Mesodermal cell (in vitro differentiated cells): Measurements from ENCODE around the gene PDCL2.
"Not testable (repeated sequence)": the region's sequence is repeated elsewhere in the genome, so short reads cannot be mapped to it uniquely, and the experiment has no call there.

Source experiments
- H3K27ac ChIP-seq: 2 replicates; pipeline ENCODE4 v1.7.0; 2013; ENCODE audit warnings: mild to moderate bottlenecking, low read depth, low read length, moderate library complexity; ENCODE audit not compliant: severe bottlenecking
- H3K36me3 ChIP-seq: 2 replicates; pipeline ENCODE4 v1.7.1; 2013; ENCODE audit warnings: mild to moderate bottlenecking, low read length, moderate library complexity; ENCODE audit not compliant: control insufficient read depth, insufficient read depth
- H3K4me1 ChIP-seq: one replicate; pipeline ENCODE4 v1.7.1; 2013; ENCODE audit warnings: mild to moderate bottlenecking, low read length; ENCODE audit not compliant: insufficient read depth, control insufficient read depth, poor library complexity, severe bottlenecking
- H3K4me3 ChIP-seq: 2 replicates; pipeline ENCODE4 v1.7.0; 2013; ENCODE audit warnings: low read length, control low read depth, mild to moderate bottlenecking; ENCODE audit not compliant: insufficient read depth, poor library complexity, severe bottlenecking; ENCODE audit errors: extremely low read depth
- H3K9me3 ChIP-seq: 2 replicates; pipeline ENCODE4 v1.7.1; 2013; ENCODE audit warnings: mild to moderate bottlenecking, low read length, moderate library complexity; ENCODE audit not compliant: control insufficient read depth
- WGBS, 2 experiments: methylation state at CpG; one replicate each; pipeline ENCODE4 v1.1.5; 2013; ENCODE audit warnings: missing lambda C conversion rate in 2 of 2; ENCODE audit not compliant: insufficient coverage in 2 of 2; 5-methylcytosine and 5-hydroxymethylcytosine counted together

Gene PDCL2

DNA sequence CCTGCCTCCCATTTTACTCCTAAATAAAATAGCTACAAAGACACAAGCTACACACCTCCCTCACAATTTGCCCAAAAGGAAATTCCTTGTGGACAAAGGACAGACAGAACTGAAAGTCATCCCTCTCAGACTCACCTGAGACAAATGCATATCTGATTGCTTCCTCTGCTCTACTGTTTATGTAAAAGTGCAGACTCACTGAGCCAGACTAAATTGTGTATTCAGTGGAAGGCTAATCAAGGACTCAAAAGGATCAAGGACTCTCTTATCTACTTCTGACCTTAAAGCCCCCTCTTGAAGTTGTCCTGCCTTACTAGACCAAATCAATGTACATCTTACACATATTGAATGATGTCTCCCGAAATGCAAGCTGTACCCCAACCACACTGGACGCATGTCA lies 3.9 kb downstream of the PDCL2 start:
- no peak overlapping the region for H3K27ac ChIP-seq
- H3K36me3 ChIP-seq = no peaks in the 10 kb centered on the region

DNA sequence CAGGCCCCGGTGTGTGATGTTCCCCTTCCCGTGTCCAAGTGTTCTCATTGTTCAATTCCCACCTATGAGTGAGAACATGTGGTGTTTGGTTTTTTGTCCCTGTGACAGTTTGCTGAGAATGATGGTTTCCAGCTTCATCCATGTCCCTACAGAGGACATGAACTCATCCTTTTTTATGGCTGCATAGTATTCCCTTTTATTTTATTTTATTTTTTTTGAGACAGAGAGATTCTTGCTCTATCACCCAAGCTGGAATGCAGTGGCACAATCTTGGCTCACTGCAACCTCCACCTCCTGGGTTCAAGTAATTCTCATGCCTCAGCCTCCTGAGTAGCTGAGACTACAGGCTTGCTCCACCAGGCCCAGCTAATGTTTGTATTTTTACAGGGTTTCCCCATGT lies 9.3 kb downstream of the PDCL2 start:
- WGBS, 2 experiments = no CpG with 5 or more reads among the region's 2 CpGs
- H3K27ac ChIP-seq = not testable (repeated sequence)

More for the DNA sequence above, 3.9 kb downstream of the PDCL2 start:
- WGBS, 2 experiments = 91 to 100% methylated on average over 2 of the region's 2 CpGs
- H3K4me1 ChIP-seq = no peaks in the 10 kb centered on the region
- peaks cover 3% of the 10 kb centered on the region for H3K9me3 ChIP-seq
- H3K4me3 ChIP-seq = no peak overlapping the region

DNA sequence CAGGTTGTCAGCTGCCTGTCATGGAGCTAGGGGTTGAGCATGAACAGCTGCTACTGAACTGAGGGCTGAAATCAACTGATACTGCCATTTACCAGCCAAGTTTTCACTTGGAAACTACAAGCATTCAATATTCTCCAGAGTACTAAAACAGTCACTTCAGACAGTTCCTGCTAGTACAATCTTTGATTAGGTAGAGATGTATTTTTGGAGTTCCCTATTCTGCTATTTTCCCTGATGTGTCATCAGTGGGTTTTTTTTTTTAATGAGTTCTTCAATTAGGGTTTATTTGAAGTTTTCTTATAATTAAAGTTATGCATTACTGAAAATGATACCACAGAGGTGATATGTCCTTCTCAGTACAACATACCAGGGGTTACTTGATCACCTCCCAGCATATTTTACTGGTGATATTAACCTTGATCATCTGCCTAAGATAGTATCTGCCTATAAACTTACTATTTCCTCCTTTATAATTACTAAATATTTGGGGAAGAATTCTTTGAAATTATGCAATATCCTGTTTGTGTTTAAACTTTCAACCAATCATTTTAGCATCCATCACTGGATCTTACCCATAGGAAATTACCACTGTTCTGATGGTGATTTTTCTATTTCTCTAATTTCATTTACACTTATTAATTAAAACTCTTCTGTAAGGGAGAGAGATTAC lies 13.6 kb downstream of the PDCL2 start:
- Histone ChIP-seq H3K9me3 (peaks cover 31% of the 10 kb centered on the region), H3K27ac (no peak overlapping the region), H3K4me3 (no peak overlapping the region), H3K36me3 (no peaks in the 10 kb centered on the region), H3K4me1 (no peaks in the 10 kb centered on the region)

More for the DNA sequence above, 9.3 kb downstream of the PDCL2 start:
- H3K9me3 ChIP-seq = peaks cover 12% of the 10 kb centered on the region
- H3K36me3 ChIP-seq, H3K4me1 ChIP-seq, H3K4me3 ChIP-seq: not testable (repeated sequence)

DNA sequence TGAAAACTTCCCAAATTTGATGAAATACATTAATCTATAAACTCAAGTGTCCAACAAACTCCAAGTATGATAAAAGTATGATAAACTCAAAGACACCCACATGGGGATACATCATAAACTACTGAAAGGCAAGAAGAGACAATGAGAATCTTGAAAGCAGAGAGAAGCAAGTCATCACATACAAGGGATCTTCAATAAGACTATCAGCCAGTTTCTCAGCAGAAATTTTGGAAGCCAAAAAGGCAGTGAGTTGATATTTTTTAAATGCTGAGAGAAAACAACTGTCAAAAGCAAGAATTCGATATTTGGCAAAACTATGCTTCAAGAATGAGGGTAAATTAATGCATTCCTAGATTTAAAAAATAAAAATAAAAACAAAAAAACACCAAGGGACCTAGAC lies 16.5 kb downstream of the PDCL2 start:
- no peak overlapping the region for H3K27ac ChIP-seq
- no peak overlapping the region for H3K4me3 ChIP-seq
- WGBS, 2 experiments = no CpG with 5 or more reads among the region's 1 CpG
- peaks cover 30% of the 10 kb centered on the region for H3K9me3 ChIP-seq
- H3K36me3 ChIP-seq = no peaks in the 10 kb centered on the region
- H3K4me1 ChIP-seq = no peaks in the 10 kb centered on the region

DNA sequence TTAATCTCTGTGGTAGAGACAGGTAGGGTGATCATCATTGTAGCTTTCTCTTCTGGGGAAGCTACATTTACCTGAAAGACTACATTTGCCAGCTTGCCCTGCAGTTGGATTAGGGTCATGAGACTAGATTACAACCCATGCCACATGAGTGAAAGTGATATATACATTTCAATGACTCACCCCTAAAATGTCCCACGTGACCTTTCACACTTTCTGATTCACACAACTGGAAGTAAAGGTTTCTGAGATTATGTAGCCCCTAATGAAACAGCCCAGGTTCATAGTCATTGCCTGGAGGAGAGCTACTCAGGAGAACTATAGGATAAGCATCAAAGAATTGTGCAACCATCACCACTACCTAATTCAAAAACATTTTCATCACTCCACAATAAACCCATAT lies 17.8 kb downstream of the PDCL2 start:
- H3K9me3 ChIP-seq = peaks cover 30% of the 10 kb centered on the region
- H3K36me3 ChIP-seq = no peaks in the 10 kb centered on the region
- WGBS, 2 experiments = 80% methylated on average over 1 of the region's 1 CpG; no CpG with 5 or more reads in 1 of the 2 experiments
- H3K4me1 ChIP-seq = no peaks in the 10 kb centered on the region
- no peak overlapping the region for H3K27ac ChIP-seq
- no peak overlapping the region for H3K4me3 ChIP-seq

DNA sequence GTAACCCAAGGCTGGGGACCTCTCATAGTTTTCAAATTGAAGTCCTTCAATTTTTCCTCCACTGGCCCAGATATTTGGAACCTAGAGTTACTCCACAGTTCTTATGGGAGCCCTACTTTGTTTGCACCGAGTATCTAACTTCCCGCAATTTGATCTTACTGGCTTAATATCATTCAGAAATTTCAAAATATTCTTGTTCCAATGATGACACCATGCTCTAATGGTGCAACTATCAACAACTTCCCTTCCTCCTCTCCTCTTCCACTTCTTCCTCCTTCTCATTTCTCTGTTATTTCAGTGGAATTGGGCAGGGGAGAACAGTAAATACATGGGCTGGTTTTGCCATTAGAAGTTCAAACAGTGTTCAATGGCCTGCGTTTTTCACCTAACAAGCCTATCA lies 20.2 kb downstream of the PDCL2 start:
- no peak overlapping the region for H3K27ac ChIP-seq
- no peaks in the 10 kb centered on the region for H3K36me3 ChIP-seq
- H3K4me3 ChIP-seq = no peak overlapping the region
- no peaks in the 10 kb centered on the region for H3K4me1 ChIP-seq
- 87 to 95% methylated on average over 2 of the region's 3 CpGs for WGBS, 2 experiments
- peaks cover 18% of the 10 kb centered on the region for H3K9me3 ChIP-seq

DNA sequence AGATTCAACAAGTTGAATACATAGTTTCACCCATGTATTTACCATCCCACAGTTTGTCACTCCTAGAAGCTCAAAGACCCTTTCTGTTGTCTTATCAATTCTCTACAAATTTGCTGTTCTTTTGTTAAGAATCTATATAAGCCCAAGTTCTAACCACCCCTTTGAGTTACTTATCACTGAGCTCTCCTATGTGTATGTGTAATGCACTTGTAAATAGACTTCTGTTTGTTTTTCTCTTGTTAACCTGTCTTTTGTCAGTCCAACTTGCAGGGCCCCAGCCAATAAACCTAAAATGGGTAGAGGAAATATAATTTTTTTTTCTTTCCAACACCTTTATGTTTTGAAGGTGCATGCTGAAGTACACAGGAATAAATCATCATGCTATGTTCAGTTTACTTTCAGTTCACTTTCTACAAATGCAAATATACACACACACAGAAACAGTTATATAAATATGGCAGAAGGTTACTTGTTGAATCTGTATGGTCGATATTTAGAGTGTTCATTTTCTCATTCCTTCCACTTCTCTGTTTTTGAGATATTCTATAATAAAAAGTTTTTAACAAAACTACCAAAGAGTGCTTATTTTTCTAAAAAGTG lies 23.0 kb downstream of the PDCL2 start:
- Histone ChIP-seq H3K4me3 (no peak overlapping the region), H3K4me1 (no peaks in the 10 kb centered on the region), H3K27ac (no peak overlapping the region), H3K36me3 (no peaks in the 10 kb centered on the region), H3K9me3 (peaks cover 5% of the 10 kb centered on the region)
- WGBS, 2 experiments = no CpG with 5 or more reads among the region's 1 CpG

DNA sequence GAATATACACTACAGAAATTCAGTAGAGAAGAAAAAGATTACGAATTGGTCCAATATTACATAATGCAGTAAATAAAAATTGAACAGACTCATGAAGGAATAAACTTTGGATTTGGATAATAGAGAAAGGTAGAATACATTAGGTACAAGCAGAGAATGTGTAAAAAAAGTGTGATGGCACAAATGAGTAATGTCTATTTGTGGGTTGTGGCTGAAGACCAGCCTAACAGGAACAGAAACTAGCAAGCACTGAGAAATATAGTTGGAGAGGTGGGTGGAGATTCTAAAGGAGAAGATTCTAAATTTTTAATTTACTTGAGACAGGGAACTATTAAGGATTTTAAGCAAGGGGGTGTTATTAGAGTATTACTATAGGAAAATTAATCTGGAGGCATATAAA lies 30.2 kb downstream of the PDCL2 start:
- no peaks in the 10 kb centered on the region for H3K9me3 ChIP-seq
- H3K27ac ChIP-seq = no peak overlapping the region
- no CpG with 5 or more reads among the region's 1 CpG for WGBS, 2 experiments
- no peaks in the 10 kb centered on the region for H3K36me3 ChIP-seq
- no peak overlapping the region for H3K4me3 ChIP-seq
- no peaks in the 10 kb centered on the region for H3K4me1 ChIP-seq

DNA sequence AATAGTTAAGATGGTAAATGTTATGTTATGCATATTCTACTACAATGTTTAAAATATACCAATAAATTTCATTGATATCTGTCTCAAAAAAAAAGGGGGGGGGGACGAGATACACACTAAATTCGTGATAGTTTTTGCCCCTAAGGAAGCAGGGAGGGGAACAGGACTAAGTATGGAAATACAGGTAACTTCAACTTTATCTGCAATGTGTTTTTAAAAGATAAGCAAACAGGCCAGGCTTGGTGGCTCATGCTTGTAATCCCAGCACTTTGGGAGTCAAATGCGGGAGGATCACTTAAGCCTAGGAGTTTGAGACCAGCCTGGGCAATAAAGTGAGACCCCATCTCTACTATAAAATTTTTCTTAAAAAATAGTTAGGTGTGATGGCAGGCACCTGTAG lies 31.9 kb downstream of the PDCL2 start:
- H3K36me3 ChIP-seq = no peaks in the 10 kb centered on the region
- H3K4me1 ChIP-seq = no peaks in the 10 kb centered on the region
- no peaks in the 10 kb centered on the region for H3K9me3 ChIP-seq
- H3K27ac ChIP-seq = no peak overlapping the region
- WGBS, 2 experiments = 100% methylated on average over 2 of the region's 3 CpGs; no CpG with 5 or more reads in 1 of the 2 experiments
- H3K4me3 ChIP-seq = no peak overlapping the region

DNA sequence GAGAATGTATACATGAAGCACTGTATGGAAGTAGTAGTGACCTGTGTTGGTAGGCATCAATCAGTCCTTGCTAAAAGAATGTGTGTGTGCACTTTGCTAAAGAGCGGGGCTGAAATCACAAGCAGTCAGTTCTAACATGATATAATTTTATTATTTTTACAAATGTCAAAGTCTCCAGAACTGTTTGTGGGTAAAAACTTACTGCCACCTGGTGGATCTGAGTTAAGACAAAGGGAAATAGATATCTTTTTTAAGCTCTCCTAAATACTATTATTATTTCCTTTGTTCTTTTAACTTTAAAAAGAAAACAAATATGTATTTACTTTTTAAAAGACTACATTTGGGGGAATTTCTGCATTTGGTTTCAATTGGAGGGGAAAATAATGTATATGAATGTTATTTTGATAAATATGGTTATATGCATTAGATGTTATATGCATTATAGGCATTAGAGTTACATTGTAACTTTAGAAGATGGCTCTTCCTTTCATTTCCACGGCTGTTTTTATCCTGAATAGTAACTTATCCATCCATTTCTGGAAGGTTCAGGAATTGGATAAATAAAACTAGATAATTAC lies 37.5 kb downstream of the PDCL2 start:
- Histone ChIP-seq H3K36me3 (no peaks in the 10 kb centered on the region), H3K4me1 (no peaks in the 10 kb centered on the region), H3K9me3 (no peaks in the 10 kb centered on the region), H3K27ac (no peak overlapping the region), H3K4me3 (no peak overlapping the region)
- WGBS, 2 experiments = no CpG with 5 or more reads among the region's 2 CpGs
